Immature natural killer cell (primary cell): ENCODE data around the gene AIP. TPM values are rescaled to one million over a fixed set of nuclear protein-coding genes. Genes with fewer than 3 reads are reported as not detected.

Source experiments
- DNase-seq, 3 donors: peaks; one replicate each; pipeline ENCODE4 v3.0.0; 2022; ENCODE audit warnings: mixed read lengths in 1 of 3
- H3K27ac Mint-ChIP-seq, 6 donors: one replicate each; pipeline ENCODE4 v1.8.0; 2020; ENCODE audit warnings: mixed read lengths in 6 of 6, mild to moderate bottlenecking in 5 of 6, inconsistent platforms in 4 of 6, moderate library complexity in 3 of 6
- H3K27me3 Mint-ChIP-seq, 3 donors: one replicate each; pipeline ENCODE4 v1.8.0; 2020 to 2021; ENCODE audit warnings: low read depth in 3 of 3, mild to moderate bottlenecking in 3 of 3, mixed read lengths in 3 of 3, moderate library complexity in 3 of 3, inconsistent platforms in 1 of 3
- H3K36me3 Mint-ChIP-seq, 3 donors: one replicate each; pipeline ENCODE4 v1.8.0; 2020; ENCODE audit warnings: mixed read lengths in 3 of 3, inconsistent platforms in 2 of 3, mild to moderate bottlenecking in 2 of 3
- H3K4me1 Mint-ChIP-seq, 2 donors: one replicate each; pipeline ENCODE4 v1.8.0; 2020; ENCODE audit warnings: inconsistent platforms in 2 of 2, mild to moderate bottlenecking in 2 of 2, mixed read lengths in 2 of 2, moderate library complexity in 1 of 2
- H3K4me3 Mint-ChIP-seq, 5 donors: one replicate each; pipeline ENCODE4 v1.8.0; 2020; ENCODE audit warnings: mild to moderate bottlenecking in 5 of 5, mixed read lengths in 5 of 5, inconsistent platforms in 3 of 5, moderate library complexity in 3 of 5
- H3K9me3 Mint-ChIP-seq, 6 donors: one replicate each; pipeline ENCODE4 v1.8.0; 2020; ENCODE audit warnings: mild to moderate bottlenecking in 6 of 6, mixed read lengths in 6 of 6, inconsistent platforms in 4 of 6, moderate library complexity in 3 of 6
- polyA plus RNA-seq, 3 donors: library from polyadenylated mRNA; unstranded; fragments of 300-500 nt; fragmentation: Illumina TruSeq; gene quantifications; one replicate each; pipeline ENCODE4 v1.2.3, GENCODE V29; 2021

AIP gene
- polyA plus RNA-seq, 3 donors from 2014 or later: 130 to 163 (median 157) TPM

DNA sequence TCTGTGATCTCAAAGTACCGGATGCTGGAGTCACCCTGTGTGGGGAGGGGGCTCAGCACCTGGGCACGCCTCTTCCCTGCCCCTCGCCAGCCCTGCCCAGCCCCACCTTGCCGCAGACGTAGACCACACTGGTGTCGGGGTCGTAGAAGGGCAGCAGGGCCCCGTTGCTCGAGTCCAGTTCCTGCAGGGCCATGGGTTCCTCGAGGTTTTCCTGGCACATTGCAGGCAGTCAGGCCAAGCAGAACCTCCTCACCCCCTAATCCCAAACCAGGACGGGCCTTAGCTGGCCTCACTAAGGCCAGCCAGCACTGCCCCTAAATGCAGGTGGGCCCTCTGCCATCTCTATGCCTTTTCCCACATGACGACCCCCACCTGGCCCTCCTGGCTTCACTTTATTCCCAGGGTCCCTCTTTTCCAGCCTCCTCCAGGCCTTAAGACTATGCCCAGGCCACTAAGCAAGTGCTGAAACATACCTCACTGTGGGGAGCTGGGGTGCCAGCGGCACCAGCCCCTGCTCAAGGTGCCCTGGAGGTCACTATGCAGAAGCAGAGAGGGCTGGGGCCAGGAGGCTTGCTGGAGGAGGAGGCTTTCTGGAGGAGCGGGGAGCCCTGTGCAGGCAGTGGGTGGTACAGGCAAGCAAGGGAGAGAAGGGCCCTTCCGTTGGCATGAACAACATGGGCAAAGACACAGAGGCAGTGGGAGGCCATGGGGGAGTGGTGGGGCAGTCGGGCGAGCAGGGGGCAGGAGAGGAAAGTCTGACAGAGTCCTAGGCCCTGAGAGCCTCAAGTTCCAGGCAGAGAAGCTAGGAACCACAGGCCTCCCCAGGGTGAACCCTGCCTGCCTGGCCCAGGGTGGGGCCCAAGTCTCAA lies 42.4 kb upstream of the AIP start:
- Mint-ChIP-seq H3K4me3 (peak overlapping the region; percentile 89 to 98 (median 97)), H3K36me3 (peaks cover 0 to 5% (median 4%) of the 10 kb centered on the region in 3 donors), H3K27ac (peak overlapping the region; percentile 86 to 96 (median 93)), H3K4me1 (peaks cover 75% of the 10 kb centered on the region in 2 donors), H3K27me3 (peaks cover 4 to 31% (median 20%) of the 10 kb centered on the region in 3 donors), H3K9me3 (no peaks in the 10 kb centered on the region)
- DNase-seq: no peak

DNA sequence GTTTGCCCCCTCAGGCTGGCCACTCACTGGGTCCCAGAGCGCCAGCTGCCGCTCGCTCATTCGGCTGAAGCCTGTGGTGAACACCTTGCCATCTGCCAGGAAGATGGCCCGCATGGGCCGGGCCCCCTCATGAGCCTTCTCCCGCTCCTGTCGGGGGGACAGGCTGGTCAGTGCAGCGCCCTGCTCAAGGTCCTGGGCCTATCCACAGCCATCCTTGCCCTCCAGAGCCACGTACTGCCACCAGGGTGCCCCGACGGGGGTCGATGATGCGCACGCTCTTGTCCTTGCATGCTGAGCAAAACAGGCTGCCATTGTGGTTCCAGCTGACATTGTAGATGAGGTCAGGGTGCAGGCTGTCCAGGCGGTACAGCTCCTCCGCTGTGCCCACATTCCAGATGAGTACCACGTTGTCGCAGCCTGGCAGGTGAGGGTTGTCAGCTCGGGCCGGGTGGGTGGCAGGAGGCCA lies 41.7 kb upstream of the AIP start:
- Mint-ChIP-seq H3K36me3 (peaks cover 0 to 5% (median 4%) of the 10 kb centered on the region in 3 donors), H3K4me3 (peak overlapping the region in 3 of 5 donors; percentile 21 to 35 (median 26)), H3K27me3 (peaks cover 4 to 29% (median 18%) of the 10 kb centered on the region in 3 donors), H3K27ac (peak overlapping the region; percentile 64 to 96 (median 81)), H3K9me3 (no peaks in the 10 kb centered on the region), H3K4me1 (peaks cover 77 to 78% of the 10 kb centered on the region in 2 donors)
- no peak for DNase-seq

- H3K27me3 Mint-ChIP-seq: peaks cover 4 to 23% (median 15%) of the 10 kb centered on the region in 3 donors
- peaks cover 0 to under 1% (median 0%) of the 10 kb centered on the region in 3 donors for H3K36me3 Mint-ChIP-seq
- H3K4me3 Mint-ChIP-seq: peak overlapping the region; percentile 46 to 68 (median 62)
- DNase-seq: no peak
- peaks cover 75 to 78% of the 10 kb centered on the region in 2 donors for H3K4me1 Mint-ChIP-seq
- no peaks in the 10 kb centered on the region for H3K9me3 Mint-ChIP-seq
- H3K27ac Mint-ChIP-seq: peak overlapping the region; percentile 76 to 93 (median 84)
Measured at GRCh38 chr11:67441731-67442351, 41.0 kb upstream of the AIP start.

DNA sequence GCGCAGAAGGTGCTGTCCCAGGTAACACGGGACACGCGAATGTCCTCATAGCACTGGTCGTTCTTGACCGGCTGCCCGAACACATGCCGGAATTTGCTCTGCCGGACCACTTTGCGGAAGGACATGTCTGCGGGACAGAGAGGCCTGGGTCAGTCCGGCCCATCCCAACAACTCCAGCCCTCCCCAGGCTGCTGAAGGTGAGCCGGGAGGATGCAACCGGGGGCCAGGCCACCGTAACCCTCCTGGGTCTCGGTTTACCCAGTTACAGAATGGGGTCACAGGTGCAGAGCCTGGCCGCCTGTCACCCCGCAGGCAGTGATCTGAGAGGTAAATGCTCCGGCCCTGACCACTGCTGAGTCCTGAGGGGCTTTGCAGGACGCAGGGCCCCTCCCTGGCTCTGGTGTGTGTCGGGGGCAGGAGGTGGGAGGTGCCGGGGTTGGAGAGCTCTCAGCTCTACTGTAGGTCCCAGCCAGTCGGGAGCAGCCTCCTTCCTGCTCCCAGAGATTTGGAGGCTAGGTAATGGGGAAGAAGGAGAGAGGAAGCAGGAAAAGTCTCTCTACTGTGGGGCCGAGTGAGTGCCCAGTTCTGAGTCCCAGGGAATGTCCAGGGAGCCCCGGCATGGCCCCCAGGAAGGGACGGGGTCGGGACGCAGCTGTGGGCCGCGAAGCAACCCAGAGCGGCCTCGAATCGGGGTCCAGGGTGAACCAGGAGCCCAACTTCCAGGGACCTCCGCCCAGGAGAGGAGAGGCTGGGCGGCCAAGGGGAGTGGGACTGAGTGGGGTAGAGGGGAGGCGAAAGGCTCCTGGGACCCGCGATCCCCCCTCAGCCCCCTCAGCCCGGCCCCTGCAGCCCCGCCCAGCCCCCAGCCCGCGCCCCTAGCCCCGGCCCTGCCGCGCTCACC lies 40.1 kb upstream of the AIP start:
- Mint-ChIP-seq H3K4me1 (peaks cover 76% of the 10 kb centered on the region in 2 donors), H3K9me3 (no peaks in the 10 kb centered on the region), H3K27ac (peak overlapping the region; percentile 59 to 93 (median 84))

GRCh38 chr11:67445515-67445914 lies 37.3 kb upstream of the AIP start:
- Mint-ChIP-seq H3K27ac (peak overlapping the region; percentile 83 to 94 (median 91)), H3K4me1 (peaks cover 53 to 61% of the 10 kb centered on the region in 2 donors), H3K4me3 (peak overlapping the region; percentile 82 to 88 (median 84)), H3K9me3 (no peaks in the 10 kb centered on the region), H3K27me3 (peaks cover 4 to 14% (median 9%) of the 10 kb centered on the region in 3 donors), H3K36me3 (no peaks in the 10 kb centered on the region)
- no peak for DNase-seq

More for the DNA sequence above, 40.1 kb upstream of the AIP start:
- Mint-ChIP-seq H3K36me3 (no peaks in the 10 kb centered on the region), H3K4me3 (peak overlapping the region; percentile 46 to 68 (median 64)), H3K27me3 (peaks cover 4 to 16% (median 7%) of the 10 kb centered on the region in 3 donors)
- DNase-seq: no peak

DNA sequence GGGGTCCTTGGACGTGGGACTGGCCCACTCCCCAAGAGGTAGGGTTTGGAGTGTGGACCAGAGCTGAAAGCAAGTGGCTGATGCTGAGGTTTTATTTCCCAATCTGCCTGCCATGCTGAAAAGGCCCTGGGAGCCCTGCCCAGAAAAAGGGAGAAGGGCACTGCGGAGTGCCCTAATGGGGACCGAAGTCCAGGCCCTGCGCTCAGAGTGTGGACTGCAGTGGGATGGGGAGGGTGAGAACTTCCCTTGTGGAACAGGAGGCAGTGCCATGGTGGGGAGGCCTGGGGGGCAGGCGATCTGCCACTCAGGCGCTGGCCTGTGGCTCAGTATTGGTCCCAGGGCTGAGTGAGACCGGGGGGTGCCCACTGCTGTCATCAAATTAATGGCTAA lies 34.6 kb upstream of the AIP start:
- Mint-ChIP-seq H3K36me3 (no peaks in the 10 kb centered on the region), H3K4me3 (no peak overlapping the region), H3K27ac (peak overlapping the region in 2 of 6 donors; percentile 40 to 73), H3K27me3 (peaks cover 9 to 18% (median 11%) of the 10 kb centered on the region in 3 donors), H3K4me1 (peaks cover 31 to 40% of the 10 kb centered on the region in 2 donors), H3K9me3 (no peaks in the 10 kb centered on the region)
- no peak for DNase-seq

DNA sequence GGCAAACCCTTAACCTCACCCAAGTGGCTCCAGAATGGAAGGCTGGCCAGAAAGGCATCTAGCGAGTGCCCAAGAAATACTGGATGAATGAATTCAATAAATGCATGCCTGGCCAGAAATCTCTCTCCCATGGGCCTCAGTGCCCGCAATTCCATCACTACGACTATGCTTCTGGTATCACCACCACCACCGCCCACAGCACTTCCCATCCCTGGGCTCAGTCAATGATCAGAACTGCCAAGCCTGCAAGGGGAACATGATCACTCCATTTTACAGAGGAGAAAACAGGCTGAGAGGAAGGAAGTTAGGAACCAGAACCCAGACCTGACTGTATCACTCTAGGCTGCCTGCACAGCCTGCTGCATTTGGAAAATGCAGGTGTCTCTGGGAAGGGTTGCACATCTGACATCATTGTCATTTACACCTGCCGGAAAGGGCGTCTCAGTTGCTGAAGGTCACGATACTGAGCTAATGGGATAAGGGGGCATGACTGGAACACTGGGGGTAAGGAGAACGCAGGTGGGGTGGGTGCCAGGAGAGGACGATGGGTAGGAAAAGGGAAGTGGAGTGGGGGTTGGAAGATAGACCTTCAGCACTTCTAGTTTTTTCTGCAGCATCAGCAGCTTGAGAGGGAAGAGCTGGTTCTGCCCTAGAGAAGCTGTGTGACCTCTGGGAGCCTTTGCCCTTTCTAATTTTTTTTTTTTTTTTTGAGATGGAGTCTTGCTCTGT lies 33.5 kb upstream of the AIP start:
- no peak for DNase-seq
- H3K4me3 Mint-ChIP-seq: no peak overlapping the region
- H3K27ac Mint-ChIP-seq: peak overlapping the region in 1 of 6 donors; percentile 6
- H3K4me1 Mint-ChIP-seq: peaks cover 24 to 33% of the 10 kb centered on the region in 2 donors
- H3K9me3 Mint-ChIP-seq: no peaks in the 10 kb centered on the region
- no peaks in the 10 kb centered on the region for H3K36me3 Mint-ChIP-seq
- H3K27me3 Mint-ChIP-seq: peaks cover 4 to 13% (median 5%) of the 10 kb centered on the region in 3 donors

- Mint-ChIP-seq H3K4me1 (peaks cover 7 to 16% of the 10 kb centered on the region in 2 donors), H3K9me3 (no peaks in the 10 kb centered on the region), H3K4me3 (no peak overlapping the region), H3K27ac (no peak overlapping the region), H3K27me3 (peaks cover 2 to 13% (median 6%) of the 10 kb centered on the region in 3 donors), H3K36me3 (no peaks in the 10 kb centered on the region)
- no peak for DNase-seq
Measured at GRCh38 chr11:67450796-67451657, 31.8 kb upstream of the AIP start.

DNA sequence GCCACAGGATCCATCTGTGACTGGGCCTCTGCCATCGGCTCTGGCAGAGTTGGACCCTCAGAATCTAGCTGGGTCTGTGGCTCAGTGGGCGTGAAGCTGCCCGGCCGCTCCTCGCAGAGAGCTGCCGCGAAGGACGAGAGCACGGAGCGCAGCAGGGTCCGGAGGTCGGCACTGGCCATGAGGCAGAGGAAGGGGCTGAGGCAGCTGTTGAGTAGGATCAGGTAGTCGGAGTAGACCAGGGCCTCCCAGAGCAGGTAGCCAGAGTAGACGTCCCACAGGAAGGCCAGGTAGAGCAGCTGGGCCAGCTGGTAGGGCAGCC lies 31.2 kb upstream of the AIP start:
- no peaks in the 10 kb centered on the region for H3K36me3 Mint-ChIP-seq
- no peak overlapping the region for H3K27ac Mint-ChIP-seq
- H3K9me3 Mint-ChIP-seq: no peaks in the 10 kb centered on the region
- H3K4me1 Mint-ChIP-seq: peaks cover 1 to 11% of the 10 kb centered on the region in 2 donors
- no peak for DNase-seq
- H3K27me3 Mint-ChIP-seq: peaks cover 2 to 13% (median 6%) of the 10 kb centered on the region in 3 donors
- no peak overlapping the region for H3K4me3 Mint-ChIP-seq

DNA sequence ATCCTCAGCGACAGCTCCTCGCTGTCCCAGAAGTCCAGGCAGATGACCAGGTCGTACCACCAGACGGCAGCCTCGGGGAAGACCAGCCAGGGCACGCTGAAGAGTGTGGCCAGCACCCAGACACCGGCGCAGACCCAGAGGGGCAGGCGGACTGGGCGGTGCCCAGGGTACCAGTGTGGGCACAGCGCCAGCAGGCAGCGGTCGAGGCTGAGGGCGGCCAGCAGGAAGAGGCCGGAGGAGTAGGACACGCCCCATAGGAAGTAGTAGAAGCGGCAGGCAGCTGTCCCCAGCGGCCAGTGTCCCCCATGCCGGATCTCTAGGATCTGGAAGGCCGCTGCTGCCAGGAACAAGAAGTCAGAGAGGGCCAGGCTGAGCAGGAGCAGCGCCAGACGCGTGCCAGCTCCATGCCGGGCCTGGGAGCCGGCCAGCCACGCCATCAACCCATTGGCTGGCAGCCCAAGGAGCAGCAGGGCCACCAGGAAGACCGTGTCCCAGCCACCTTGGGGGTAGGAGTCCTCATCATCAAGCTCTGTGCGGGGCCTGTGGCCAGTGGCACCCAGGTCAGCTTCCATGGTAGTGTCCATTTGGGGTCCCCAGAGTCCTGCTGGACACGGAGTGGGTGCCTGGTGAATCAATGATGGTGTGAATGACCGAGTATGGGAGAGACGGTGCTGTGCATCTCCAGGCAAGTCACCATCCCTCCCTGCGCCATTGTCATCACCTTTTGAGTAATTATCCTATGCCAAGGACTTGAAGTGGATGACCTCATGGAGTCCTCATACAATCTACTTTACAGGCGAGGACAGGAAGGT lies 30.5 kb upstream of the AIP start, which contains the start of gene GPR152:
Gene GPR152, minus strand, starts transcription at position 589 of the 812 bp plus-strand sequence. Its CDS starts 5 bp downstream, at position 584.
- H3K4me3 Mint-ChIP-seq: no peak within 1 kb of the TSS
- H3K4me1 Mint-ChIP-seq: peaks cover 0 to 10% of the 10 kb centered on the region in 2 donors
- no peaks in the 10 kb centered on the region for H3K36me3 Mint-ChIP-seq
- DNase-seq: no peak
- H3K27me3 Mint-ChIP-seq: peaks cover 2 to 13% (median 6%) of the 10 kb centered on the region in 3 donors
- no peak within 1 kb of the TSS for H3K27ac Mint-ChIP-seq
- no peaks in the 10 kb centered on the region for H3K9me3 Mint-ChIP-seq
